ENCODE results near the gene EVPLL. TPM values are rescaled to one million over a fixed set of nuclear protein-coding genes. Genes with fewer than 3 reads are reported as not detected.
"Not testable (repeated sequence)": the region's sequence is repeated elsewhere in the genome, so short reads cannot be mapped to it uniquely, and the experiment has no call there.

EVPLL gene
- total RNA-seq, 2 donors from 2014 or later: not detected

GRCh38 chr17:18368946-18369345, 8.6 kb upstream of the EVPLL start:
- Histone ChIP-seq H3K4me3 (no peak overlapping the region), H3K36me3 (no peaks in the 10 kb centered on the region), H3K9me3 (no peaks in the 10 kb centered on the region), H3K27me3 (replicated peaks; ENCODE audit: insufficient read depth) (no peaks in the 10 kb centered on the region), H3K27ac (no peak overlapping the region), H3K4me1 (ENCODE audit: control insufficient read depth in 1 of 2, low read depth in 2 of 2) (no peaks in the 10 kb centered on the region)
- DNase-seq (ENCODE audit: low spot score) (no peak), ATAC-seq (ENCODE audit: insufficient number of reproducible peaks, low FRiP score, low read depth) (no peak)
- TF ChIP-seq CTCF (IDR thresholded peaks at IDR 0.05): no peak

- no peak for TF ChIP-seq CTCF (IDR thresholded peaks at IDR 0.05)
These were observed 6.8 kb upstream of the EVPLL start for GRCh38 chr17:18370761-18371160.

GRCh38 chr17:18371455-18371854, 6.1 kb upstream of the EVPLL start:
- Histone ChIP-seq H3K27me3 (replicated peaks; ENCODE audit: insufficient read depth) (no peaks in the 10 kb centered on the region), H3K36me3 (no peaks in the 10 kb centered on the region), H3K27ac (no peak overlapping the region), H3K4me1 (ENCODE audit: control insufficient read depth in 1 of 2, low read depth in 2 of 2) (no peaks in the 10 kb centered on the region), H3K9me3 (no peaks in the 10 kb centered on the region), H3K4me3 (no peak overlapping the region)
- DNase-seq (ENCODE audit: low spot score) (no peak), ATAC-seq (ENCODE audit: insufficient number of reproducible peaks, low FRiP score, low read depth) (no peak)
- TF ChIP-seq CTCF (IDR thresholded peaks at IDR 0.05): no peak

More at GRCh38 chr17:18370761-18371160, 6.8 kb upstream of the EVPLL start:
- DNase-seq (ENCODE audit: low spot score) (no peak), ATAC-seq (ENCODE audit: insufficient number of reproducible peaks, low FRiP score, low read depth) (no peak)
- H3K27ac ChIP-seq: no peak overlapping the region
- H3K9me3 ChIP-seq: no peaks in the 10 kb centered on the region
- H3K4me3 ChIP-seq: no peak overlapping the region
- no peaks in the 10 kb centered on the region for H3K36me3 ChIP-seq
- H3K4me1 ChIP-seq (ENCODE audit: control insufficient read depth in 1 of 2, low read depth in 2 of 2): no peaks in the 10 kb centered on the region
- no peaks in the 10 kb centered on the region for H3K27me3 ChIP-seq (replicated peaks; ENCODE audit: insufficient read depth)

GRCh38 chr17:18373181-18373580, 4.4 kb upstream of the EVPLL start:
- not testable (repeated sequence) for ATAC-seq (ENCODE audit: insufficient number of reproducible peaks, low FRiP score, low read depth); H3K36me3 ChIP-seq

GRCh38 chr17:18374216-18374615, 3.4 kb upstream of the EVPLL start:
- H3K4me3 ChIP-seq: no peak overlapping the region
- no peak for TF ChIP-seq CTCF (IDR thresholded peaks at IDR 0.05)
- H3K27me3 ChIP-seq (replicated peaks; ENCODE audit: insufficient read depth): no peaks in the 10 kb centered on the region
- H3K36me3 ChIP-seq: no peaks in the 10 kb centered on the region
- no peaks in the 10 kb centered on the region for H3K4me1 ChIP-seq (ENCODE audit: control insufficient read depth in 1 of 2, low read depth in 2 of 2)
- no peak overlapping the region for H3K27ac ChIP-seq
- DNase-seq (ENCODE audit: low spot score): no peak
- H3K9me3 ChIP-seq: no peaks in the 10 kb centered on the region
- ATAC-seq (ENCODE audit: insufficient number of reproducible peaks, low FRiP score, low read depth): no peak

More at GRCh38 chr17:18373181-18373580, 4.4 kb upstream of the EVPLL start:
- not testable (repeated sequence) for H3K9me3 ChIP-seq; H3K4me1 ChIP-seq (ENCODE audit: control insufficient read depth in 1 of 2, low read depth in 2 of 2); H3K4me3 ChIP-seq; H3K27ac ChIP-seq; DNase-seq (ENCODE audit: low spot score); H3K27me3 ChIP-seq (replicated peaks; ENCODE audit: insufficient read depth)

GRCh38 chr17:18378205-18378505, 577 bp downstream of the EVPLL start:
- no peak for TF ChIP-seq CTCF (IDR thresholded peaks at IDR 0.05)
- Histone ChIP-seq H3K36me3 (no peaks in the 10 kb centered on the region), H3K27ac (no peak overlapping the region), H3K9me3 (no peaks in the 10 kb centered on the region), H3K4me3 (no peak overlapping the region), H3K27me3 (replicated peaks; ENCODE audit: insufficient read depth) (no peaks in the 10 kb centered on the region), H3K4me1 (ENCODE audit: control insufficient read depth in 1 of 2, low read depth in 2 of 2) (no peaks in the 10 kb centered on the region)
- no peak for ATAC-seq (ENCODE audit: insufficient number of reproducible peaks, low FRiP score, low read depth)
- DNase-seq (ENCODE audit: low spot score): no peak

GRCh38 chr17:18378614-18379013, 1.0 kb downstream of the EVPLL start:
- DNase-seq (ENCODE audit: low spot score); H3K27me3 ChIP-seq (replicated peaks; ENCODE audit: insufficient read depth); H3K4me1 ChIP-seq (ENCODE audit: control insufficient read depth in 1 of 2, low read depth in 2 of 2); H3K27ac ChIP-seq; H3K36me3 ChIP-seq; ATAC-seq (ENCODE audit: insufficient number of reproducible peaks, low FRiP score, low read depth); H3K4me3 ChIP-seq; H3K9me3 ChIP-seq: not testable (repeated sequence)

All from thoracic aorta (tissue), 2 donors.